ENCODE results near the gene AGBL4. TPM values are rescaled to one million over a fixed set of nuclear protein-coding genes. Genes with fewer than 3 reads are reported as not detected.

AGBL4 gene
- polyA plus RNA-seq, 3 donors = 0.05 TPM; not detected in 2

- no peaks in the 10 kb centered on the region for H3K36me3 ChIP-seq (replicated peaks in 1 of 2; ENCODE audit: control insufficient read depth in 1 of 2, insufficient read depth in 2 of 2, low read length in 2 of 2)
- no peaks in the 10 kb centered on the region for H3K4me1 ChIP-seq (ENCODE audit: control insufficient read depth in 1 of 2, insufficient read depth in 2 of 2, low read length in 2 of 2)
- peaks cover 3 to 17% (median 6%) of the 10 kb centered on the region in 7 donors for H3K9me3 Mint-ChIP-seq
- DNase-seq = no peak
- H4K20me1 ChIP-seq (ENCODE audit: insufficient read depth, low read length) = no peaks in the 10 kb centered on the region
- H3K27me3 ChIP-seq (ENCODE audit: control insufficient read depth in 2 of 2, insufficient read depth in 2 of 2, low read length in 2 of 2) = no peaks in the 10 kb centered on the region
- H3K4me1 Mint-ChIP-seq = no peaks in the 10 kb centered on the region
- WGBS (ENCODE audit: insufficient coverage) = no CpG with 5 or more reads among the region's 1 CpG
- peaks cover 0 to 4% (median 2%) of the 10 kb centered on the region in 3 donors for H3K27me3 Mint-ChIP-seq (ENCODE audit: low read depth in 3 of 3)
- intact Hi-C loops (cut with micrococcal nuclease) = no loop called here
- no peak overlapping the region for H3K4me2 ChIP-seq (replicated peaks; ENCODE audit: extremely low read depth, low read length, poor library complexity, severe bottlenecking)
- no peaks in the 10 kb centered on the region for H3K36me3 Mint-ChIP-seq
- H3K79me2 ChIP-seq (ENCODE audit: insufficient read depth, low read length) = no peaks in the 10 kb centered on the region
- H3K4me3 ChIP-seq (replicated peaks in 1 of 3; ENCODE audit: low read depth in 2 of 3, low read length in 3 of 3) = no peak overlapping the region
- H2AFZ ChIP-seq (ENCODE audit: insufficient read depth, low read depth, low read length, poor library complexity, severe bottlenecking) = no peak overlapping the region
- H3K9me3 ChIP-seq (replicated peaks in 1 of 2; ENCODE audit: control insufficient read depth in 1 of 2, insufficient read depth in 1 of 2, low read length in 2 of 2) = peaks cover 7 to 13% of the 10 kb centered on the region in 2 donors
- no peak overlapping the region for H3K27ac ChIP-seq (ENCODE audit: low read depth in 1 of 2, low read length in 2 of 2)
- no peak overlapping the region for H3K27ac Mint-ChIP-seq
- H3K9ac ChIP-seq (ENCODE audit: insufficient read depth, low read length, poor library complexity, severe bottlenecking) = no peak overlapping the region
- no peak overlapping the region for H3K4me3 Mint-ChIP-seq
- TF ChIP-seq, protein P1, sequence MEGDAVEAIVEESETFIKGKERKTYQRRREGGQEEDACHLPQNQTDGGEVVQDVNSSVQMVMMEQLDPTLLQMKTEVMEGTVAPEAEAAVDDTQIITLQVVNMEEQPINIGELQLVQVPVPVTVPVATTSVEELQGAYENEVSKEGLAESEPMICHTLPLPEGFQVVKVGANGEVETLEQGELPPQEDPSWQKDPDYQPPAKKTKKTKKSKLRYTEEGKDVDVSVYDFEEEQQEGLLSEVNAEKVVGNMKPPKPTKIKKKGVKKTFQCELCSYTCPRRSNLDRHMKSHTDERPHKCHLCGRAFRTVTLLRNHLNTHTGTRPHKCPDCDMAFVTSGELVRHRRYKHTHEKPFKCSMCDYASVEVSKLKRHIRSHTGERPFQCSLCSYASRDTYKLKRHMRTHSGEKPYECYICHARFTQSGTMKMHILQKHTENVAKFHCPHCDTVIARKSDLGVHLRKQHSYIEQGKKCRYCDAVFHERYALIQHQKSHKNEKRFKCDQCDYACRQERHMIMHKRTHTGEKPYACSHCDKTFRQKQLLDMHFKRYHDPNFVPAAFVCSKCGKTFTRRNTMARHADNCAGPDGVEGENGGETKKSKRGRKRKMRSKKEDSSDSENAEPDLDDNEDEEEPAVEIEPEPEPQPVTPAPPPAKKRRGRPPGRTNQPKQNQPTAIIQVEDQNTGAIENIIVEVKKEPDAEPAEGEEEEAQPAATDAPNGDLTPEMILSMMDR (IDR thresholded peaks at IDR 0.05) = no peak
Observed at GRCh38 chr1:49111931-49112330, 911.8 kb downstream of the AGBL4 start.

DNA sequence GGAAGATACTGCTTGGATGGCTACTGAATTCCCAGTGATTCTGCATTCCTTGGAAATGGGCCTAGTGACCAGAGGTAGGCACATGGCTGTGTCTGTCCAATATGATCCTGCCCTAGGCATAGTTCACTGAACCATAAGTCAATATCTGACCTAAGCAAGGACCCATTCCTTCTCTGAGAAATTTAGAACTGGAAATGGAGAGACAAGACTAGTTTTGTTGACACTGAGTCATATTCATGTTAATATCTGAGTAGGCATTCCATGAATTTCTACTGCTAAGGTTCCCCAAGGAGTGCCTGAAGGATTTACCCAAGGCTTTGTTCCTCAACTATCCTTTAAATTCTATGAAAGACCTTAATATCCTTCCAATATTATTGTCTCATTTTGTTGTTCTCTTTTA, 917.3 kb downstream of the AGBL4 start:
- peaks cover 0 to 5% (median 0%) of the 10 kb centered on the region in 7 donors for H3K9me3 Mint-ChIP-seq
- intact Hi-C loops (cut with micrococcal nuclease) = no loop called here
- H3K27me3 Mint-ChIP-seq (ENCODE audit: low read depth in 3 of 3) = peaks cover 0 to 2% (median 1%) of the 10 kb centered on the region in 3 donors
- no peaks in the 10 kb centered on the region for H4K20me1 ChIP-seq (ENCODE audit: insufficient read depth, low read length)
- no peaks in the 10 kb centered on the region for H3K4me1 Mint-ChIP-seq
- H2AFZ ChIP-seq (ENCODE audit: insufficient read depth, low read depth, low read length, poor library complexity, severe bottlenecking) = no peak overlapping the region
- TF ChIP-seq, protein P1 (IDR thresholded peaks at IDR 0.05) = no peak
- H3K79me2 ChIP-seq (ENCODE audit: insufficient read depth, low read length) = no peaks in the 10 kb centered on the region
- H3K9ac ChIP-seq (ENCODE audit: insufficient read depth, low read length, poor library complexity, severe bottlenecking) = no peak overlapping the region
- no peak overlapping the region for H3K4me3 Mint-ChIP-seq
- no peak overlapping the region for H3K4me2 ChIP-seq (replicated peaks; ENCODE audit: extremely low read depth, low read length, poor library complexity, severe bottlenecking)
- no peak overlapping the region for H3K27ac Mint-ChIP-seq
- no peaks in the 10 kb centered on the region for H3K27me3 ChIP-seq (ENCODE audit: control insufficient read depth in 2 of 2, insufficient read depth in 2 of 2, low read length in 2 of 2)
- H3K4me1 ChIP-seq (ENCODE audit: control insufficient read depth in 1 of 2, insufficient read depth in 2 of 2, low read length in 2 of 2) = no peaks in the 10 kb centered on the region
- no peaks in the 10 kb centered on the region for H3K36me3 Mint-ChIP-seq
- H3K27ac ChIP-seq (ENCODE audit: low read depth in 1 of 2, low read length in 2 of 2) = no peak overlapping the region
- no peaks in the 10 kb centered on the region for H3K36me3 ChIP-seq (replicated peaks in 1 of 2; ENCODE audit: control insufficient read depth in 1 of 2, insufficient read depth in 2 of 2, low read length in 2 of 2)
- H3K9me3 ChIP-seq (replicated peaks in 1 of 2; ENCODE audit: control insufficient read depth in 1 of 2, insufficient read depth in 1 of 2, low read length in 2 of 2) = no peaks in the 10 kb centered on the region
- H3K4me3 ChIP-seq (replicated peaks in 1 of 3; ENCODE audit: low read depth in 2 of 3, low read length in 3 of 3) = no peak overlapping the region
- DNase-seq = no peak
